ENCODE data around the gene TMEM168.

DNA sequence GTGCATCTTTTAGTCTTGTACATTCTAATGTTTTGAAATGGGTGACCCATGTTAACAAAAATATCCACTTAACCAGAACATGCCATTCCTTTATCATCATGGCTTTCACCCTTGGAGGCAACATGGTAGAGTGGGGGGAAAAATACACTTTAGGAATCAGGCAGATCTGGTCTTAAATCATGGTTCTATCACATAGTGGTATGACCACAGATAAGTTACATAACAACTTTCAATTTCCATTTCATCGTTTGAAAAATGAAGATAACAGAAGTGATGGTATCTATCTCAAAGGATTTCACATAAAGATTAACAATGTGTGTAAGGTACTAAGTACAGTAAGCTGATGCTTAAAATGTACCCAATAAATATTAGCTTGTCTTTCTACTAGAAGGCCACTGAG lies 19.0 kb downstream of the TMEM168 start:
- TF ChIP-seq EZH2 (IDR thresholded peaks at IDR 0.05; ENCODE audit: borderline replicate concordance, low read length) (no peak), CTCF (IDR thresholded peaks at IDR 0.05; ENCODE audit: low read length) (no peak)
